ENCODE results near the gene NR3C2. TPM values are rescaled to one million over a fixed set of nuclear protein-coding genes. Genes with fewer than 3 reads are reported as not detected.
A peak's percentile ranks its signal among the peaks of the same experiment; 100 is the strongest.

The NR3C2 gene
- total RNA-seq, 5 donors from 2014 or later (not counting 1 experiment from before 2014, with no cell fraction given), result 33.5 to 60.4 (median 34.5) TPM

GRCh38 chr4:148453833-148454232 lies 11.6 kb upstream of the NR3C2 start:
- H3K27me3 Mint-ChIP-seq, result no peaks in the 10 kb centered on the region
- ChIA-PET POLR2A (interaction anchor here in 1 of 2 donors (1.3 kb wide), 1 partner anchor 11 kb away, joined by 5 read pairs; the partner anchor contains the start of gene NR3C2), CTCF (no interaction called here)
- Histone ChIP-seq H3K9me3 (no peaks in the 10 kb centered on the region), H3K4me3 (ENCODE audit: control insufficient read depth in 1 of 2, extremely low read depth in 1 of 2, low read length in 1 of 2) (no peak overlapping the region), H3K27ac (ENCODE audit: low read length) (no peak overlapping the region), H3K27me3 (replicated peaks in 1 of 2; ENCODE audit: control insufficient read depth in 2 of 2, extremely low read depth in 1 of 2, insufficient read depth in 2 of 2, low read length in 1 of 2) (peaks cover 0 to 10% of the 10 kb centered on the region in 2 experiments), H3K36me3 (ENCODE audit: control insufficient read depth in 2 of 2, extremely low read depth in 1 of 2, insufficient read depth in 1 of 2, low read length in 1 of 2) (no peaks in the 10 kb centered on the region), H3K4me1 (ENCODE audit: control insufficient read depth in 1 of 2, extremely low read depth in 1 of 2, insufficient read depth in 2 of 2, low read length in 2 of 2) (no peaks in the 10 kb centered on the region)
- DNase-seq (no peak), ATAC-seq (replicated peaks in 1 of 4) (no peak)
- no peaks in the 10 kb centered on the region for H3K9me3 Mint-ChIP-seq
- no peak overlapping the region for H3K4me3 Mint-ChIP-seq
- H3K4me1 Mint-ChIP-seq, result no peaks in the 10 kb centered on the region
- no peak overlapping the region for H3K27ac Mint-ChIP-seq
- no CpG with 5 or more reads among the region's 4 CpGs for WGBS (ENCODE audit: insufficient coverage)
- no peaks in the 10 kb centered on the region for H3K36me3 Mint-ChIP-seq

DNA sequence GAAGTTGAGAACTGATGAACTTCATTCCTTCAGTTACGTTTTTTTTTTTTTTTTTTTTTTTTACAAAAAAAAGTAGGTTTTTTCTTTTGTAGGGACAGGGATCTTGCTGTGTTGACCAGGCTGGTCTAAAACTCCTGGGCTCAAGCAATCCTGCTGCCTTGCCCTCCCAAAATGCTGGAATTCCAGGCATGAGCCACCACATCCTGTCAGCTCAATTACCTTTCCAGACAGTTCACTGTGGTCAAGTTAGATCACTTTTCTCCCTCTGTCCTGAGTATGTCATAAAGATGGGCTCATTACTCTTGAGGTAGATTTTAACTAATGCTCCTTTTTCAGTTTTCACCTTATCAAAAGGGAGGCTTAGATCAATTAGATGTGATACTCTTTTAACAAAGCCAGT lies 10.8 kb upstream of the NR3C2 start:
- Histone ChIP-seq H3K4me1 (ENCODE audit: control insufficient read depth in 1 of 2, extremely low read depth in 1 of 2, insufficient read depth in 2 of 2, low read length in 2 of 2) (no peaks in the 10 kb centered on the region), H3K9me3 (no peaks in the 10 kb centered on the region), H3K27me3 (replicated peaks in 1 of 2; ENCODE audit: control insufficient read depth in 2 of 2, extremely low read depth in 1 of 2, insufficient read depth in 2 of 2, low read length in 1 of 2) (peaks cover 0 to 10% of the 10 kb centered on the region in 2 experiments), H3K27ac (ENCODE audit: low read length) (no peak overlapping the region), H3K4me3 (ENCODE audit: control insufficient read depth in 1 of 2, extremely low read depth in 1 of 2, low read length in 1 of 2) (no peak overlapping the region), H3K36me3 (ENCODE audit: control insufficient read depth in 2 of 2, extremely low read depth in 1 of 2, insufficient read depth in 1 of 2, low read length in 1 of 2) (no peaks in the 10 kb centered on the region)
- CTCF ChIA-PET, result no interaction called here
- Mint-ChIP-seq H3K4me3 (no peak overlapping the region), H3K4me1 (peaks cover 0 to under 1% (median 0%) of the 10 kb centered on the region in 3 donors), H3K27me3 (no peaks in the 10 kb centered on the region), H3K9me3 (no peaks in the 10 kb centered on the region), H3K27ac (no peak overlapping the region), H3K36me3 (no peaks in the 10 kb centered on the region)
- DNase-seq (no peak), ATAC-seq (replicated peaks in 1 of 4) (no peak)
- POLR2A ChIA-PET, result interaction anchor here in 1 of 2 donors (0.5 kb wide), 1 partner anchor 393 kb away, joined by 5 read pairs; no protein-coding TSS in a partner anchor
- no CpG with 5 or more reads among the region's 1 CpG for WGBS (ENCODE audit: insufficient coverage)

- H3K36me3 ChIP-seq (ENCODE audit: control insufficient read depth in 2 of 2, extremely low read depth in 1 of 2, insufficient read depth in 1 of 2, low read length in 1 of 2), result no peaks in the 10 kb centered on the region
- no peak overlapping the region for H3K27ac Mint-ChIP-seq
- no peaks in the 10 kb centered on the region for H3K36me3 Mint-ChIP-seq
- peaks cover 4 to 10% of the 10 kb centered on the region in 2 experiments for H3K4me1 ChIP-seq (ENCODE audit: control insufficient read depth in 1 of 2, extremely low read depth in 1 of 2, insufficient read depth in 2 of 2, low read length in 2 of 2)
- no peak overlapping the region for H3K27ac ChIP-seq (ENCODE audit: low read length)
- no peak for ATAC-seq (replicated peaks in 1 of 4)
- no peak overlapping the region for H3K4me3 Mint-ChIP-seq
- peaks cover 4 to 12% of the 10 kb centered on the region in 2 experiments for H3K27me3 ChIP-seq (replicated peaks in 1 of 2; ENCODE audit: control insufficient read depth in 2 of 2, extremely low read depth in 1 of 2, insufficient read depth in 2 of 2, low read length in 1 of 2)
- H3K9me3 Mint-ChIP-seq, result no peaks in the 10 kb centered on the region
- H3K4me3 ChIP-seq (ENCODE audit: control insufficient read depth in 1 of 2, extremely low read depth in 1 of 2, low read length in 1 of 2), result no peak overlapping the region
- POLR2A ChIA-PET, result interaction anchor here in 1 of 2 donors (0.6 kb wide), 1 partner anchor 69 kb away, joined by 3 read pairs; no protein-coding TSS in a partner anchor
- peaks cover 0 to 2% of the 10 kb centered on the region in 2 donors for H3K27me3 Mint-ChIP-seq
- no peaks in the 10 kb centered on the region for H3K9me3 ChIP-seq
- CTCF ChIA-PET, result no interaction called here
- DNase-seq, result no peak
- peaks cover 20 to 23% (median 22%) of the 10 kb centered on the region in 3 donors for H3K4me1 Mint-ChIP-seq
- no CpG with 5 or more reads among the region's 2 CpGs for WGBS (ENCODE audit: insufficient coverage)
These were observed 7.7 kb upstream of the NR3C2 start for GRCh38 chr4:148449921-148450320.

- Mint-ChIP-seq H3K27me3 (peaks cover 0 to 2% of the 10 kb centered on the region in 2 donors), H3K4me1 (peaks cover 20 to 23% (median 22%) of the 10 kb centered on the region in 3 donors), H3K27ac (peak overlapping the region; percentile 28 to 36), H3K4me3 (peak overlapping the region in 1 of 3 donors; percentile 86), H3K36me3 (no peaks in the 10 kb centered on the region), H3K9me3 (no peaks in the 10 kb centered on the region)
- Histone ChIP-seq H3K4me1 (ENCODE audit: control insufficient read depth in 1 of 2, extremely low read depth in 1 of 2, insufficient read depth in 2 of 2, low read length in 2 of 2) (peaks cover 13 to 20% of the 10 kb centered on the region in 2 experiments), H3K4me3 (ENCODE audit: control insufficient read depth in 1 of 2, extremely low read depth in 1 of 2, low read length in 1 of 2) (no peak overlapping the region), H3K36me3 (ENCODE audit: control insufficient read depth in 2 of 2, extremely low read depth in 1 of 2, insufficient read depth in 1 of 2, low read length in 1 of 2) (no peaks in the 10 kb centered on the region), H3K27ac (ENCODE audit: low read length) (peak overlapping the region; percentile 31), H3K27me3 (replicated peaks in 1 of 2; ENCODE audit: control insufficient read depth in 2 of 2, extremely low read depth in 1 of 2, insufficient read depth in 2 of 2, low read length in 1 of 2) (peaks cover 10 to 12% of the 10 kb centered on the region in 2 experiments), H3K9me3 (no peaks in the 10 kb centered on the region)
- ChIA-PET POLR2A (interaction anchor here in 1 of 2 donors (0.7 kb wide), 1 partner anchor 15 kb away, joined by 5 read pairs; no protein-coding TSS in a partner anchor), CTCF (interaction anchor here in 1 of 2 donors (0.6 kb wide), 1 partner anchor 1850 kb away, joined by 3 read pairs; no protein-coding TSS in a partner anchor)
- DNase-seq (no peak), ATAC-seq (replicated peaks in 1 of 4) (no peak)
These were observed 5.9 kb upstream of the NR3C2 start for GRCh38 chr4:148448141-148448540.

DNA sequence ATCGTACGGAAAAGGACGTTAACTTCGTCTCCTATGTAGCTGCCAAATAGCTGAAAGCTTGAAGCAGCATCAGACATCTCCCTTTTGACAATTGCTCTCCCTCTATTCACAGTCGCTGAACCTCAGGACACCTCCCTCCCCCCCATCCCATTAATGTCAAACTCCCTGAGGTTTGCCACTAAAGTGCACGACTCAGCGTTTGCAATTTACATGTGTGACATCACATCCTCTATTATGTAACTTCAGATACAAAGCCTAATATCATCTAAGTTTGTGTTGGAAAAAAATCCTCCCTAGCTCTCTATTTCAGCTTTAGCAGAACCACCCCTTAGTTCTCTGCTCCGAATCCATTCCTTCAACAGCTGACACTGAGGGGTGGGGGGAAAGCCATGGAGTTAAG lies 5.5 kb upstream of the NR3C2 start:
- Mint-ChIP-seq H3K27ac (peak overlapping the region; percentile 70 to 74), H3K4me3 (peak overlapping the region; percentile 6 to 86 (median 9)), H3K36me3 (no peaks in the 10 kb centered on the region), H3K4me1 (peaks cover 20 to 23% (median 22%) of the 10 kb centered on the region in 3 donors), H3K27me3 (peaks cover 0 to 2% of the 10 kb centered on the region in 2 donors), H3K9me3 (no peaks in the 10 kb centered on the region)
- Histone ChIP-seq H3K27me3 (replicated peaks in 1 of 2; ENCODE audit: control insufficient read depth in 2 of 2, extremely low read depth in 1 of 2, insufficient read depth in 2 of 2, low read length in 1 of 2) (peaks cover 10 to 12% of the 10 kb centered on the region in 2 experiments), H3K27ac (ENCODE audit: low read length) (peak overlapping the region; percentile 31), H3K9me3 (no peaks in the 10 kb centered on the region), H3K4me3 (ENCODE audit: control insufficient read depth in 1 of 2, extremely low read depth in 1 of 2, low read length in 1 of 2) (no peak overlapping the region), H3K36me3 (ENCODE audit: control insufficient read depth in 2 of 2, extremely low read depth in 1 of 2, insufficient read depth in 1 of 2, low read length in 1 of 2) (no peaks in the 10 kb centered on the region), H3K4me1 (ENCODE audit: control insufficient read depth in 1 of 2, extremely low read depth in 1 of 2, insufficient read depth in 2 of 2, low read length in 2 of 2) (peaks cover 15 to 23% of the 10 kb centered on the region in 2 experiments)
- no peak for ATAC-seq (replicated peaks in 1 of 4)
- POLR2A ChIA-PET, result interaction anchor here in 1 of 2 donors (0.7 kb wide), 1 partner anchor 15 kb away, joined by 5 read pairs; no protein-coding TSS in a partner anchor
- DNase-seq, result peak in 23 of 35 experiments; percentile 4 to 69 (median 18)
- CTCF ChIA-PET, result interaction anchor here in 1 of 2 donors (1.0 kb wide), 1 partner anchor 208 kb away, joined by 3 read pairs; no protein-coding TSS in a partner anchor
- WGBS (ENCODE audit: insufficient coverage), result 19% methylated on average over 3 of the region's 8 CpGs

- H3K4me1 ChIP-seq (ENCODE audit: control insufficient read depth in 1 of 2, extremely low read depth in 1 of 2, insufficient read depth in 2 of 2, low read length in 2 of 2), result peaks cover 18 to 29% of the 10 kb centered on the region in 2 experiments
- H3K9me3 Mint-ChIP-seq, result no peaks in the 10 kb centered on the region
- H3K4me3 ChIP-seq (ENCODE audit: control insufficient read depth in 1 of 2, extremely low read depth in 1 of 2, low read length in 1 of 2), result peak overlapping the region; percentile 57 to 73
- no peaks in the 10 kb centered on the region for H3K36me3 Mint-ChIP-seq
- H3K4me1 Mint-ChIP-seq, result peaks cover 24 to 32% (median 30%) of the 10 kb centered on the region in 3 donors
- peaks cover 10 to 16% of the 10 kb centered on the region in 2 experiments for H3K27me3 ChIP-seq (replicated peaks in 1 of 2; ENCODE audit: control insufficient read depth in 2 of 2, extremely low read depth in 1 of 2, insufficient read depth in 2 of 2, low read length in 1 of 2)
- ATAC-seq (replicated peaks in 1 of 4), result peak in 2 of 4 experiments; percentile 2 to 4
- POLR2A ChIA-PET, result interaction anchor here (0.6 to 0.7 kb wide), 4 partner anchors 62 to 857 kb away, joined by 3 to 4 read pairs (median 3); no protein-coding TSS in a partner anchor
- H3K27me3 Mint-ChIP-seq, result peaks cover 0 to 2% of the 10 kb centered on the region in 2 donors
- H3K27ac ChIP-seq (ENCODE audit: low read length), result peak overlapping the region; percentile 71
- H3K9me3 ChIP-seq, result no peaks in the 10 kb centered on the region
- DNase-seq, result no peak
- H3K27ac Mint-ChIP-seq, result peak overlapping the region; percentile 92 to 97
- H3K36me3 ChIP-seq (ENCODE audit: control insufficient read depth in 2 of 2, extremely low read depth in 1 of 2, insufficient read depth in 1 of 2, low read length in 1 of 2), result no peaks in the 10 kb centered on the region
- CTCF ChIA-PET, result interaction anchor here (0.6 to 0.7 kb wide), 2 partner anchors 43 to 247 kb away, joined by 3 to 4 read pairs; no protein-coding TSS in a partner anchor
- WGBS (ENCODE audit: insufficient coverage), result 16% methylated on average over 5 of the region's 13 CpGs
- peak overlapping the region; percentile 86 to 88 (median 87) for H3K4me3 Mint-ChIP-seq
These were observed 3.7 kb upstream of the NR3C2 start for GRCh38 chr4:148445860-148446330.
